Suprapubic skin (tissue), 3 donors: Measurements from ENCODE around the gene CKAP4.

ENCODE experiments used
- CTCF ChIP-seq, 2 donors: fragments of 200-600 bp in 1 of 2; fragments of 450-650 bp in 1 of 2; sonication (generic) in 1 of 2; IDR thresholded peaks; one replicate each; pipeline ENCODE4 v1.5.1; 2016 to 2019; ENCODE audit warnings: antibody characterized with exemption in 2 of 2, mild to moderate bottlenecking in 1 of 2, moderate library complexity in 1 of 2
- POLR2A ChIP-seq, 2 donors: fragments of 450-650 bp; IDR thresholded peaks; one replicate each; pipeline ENCODE4 v1.6.1; 2017; ENCODE audit warnings: antibody characterized with exemption in 2 of 2, mild to moderate bottlenecking in 2 of 2, moderate library complexity in 2 of 2

DNA sequence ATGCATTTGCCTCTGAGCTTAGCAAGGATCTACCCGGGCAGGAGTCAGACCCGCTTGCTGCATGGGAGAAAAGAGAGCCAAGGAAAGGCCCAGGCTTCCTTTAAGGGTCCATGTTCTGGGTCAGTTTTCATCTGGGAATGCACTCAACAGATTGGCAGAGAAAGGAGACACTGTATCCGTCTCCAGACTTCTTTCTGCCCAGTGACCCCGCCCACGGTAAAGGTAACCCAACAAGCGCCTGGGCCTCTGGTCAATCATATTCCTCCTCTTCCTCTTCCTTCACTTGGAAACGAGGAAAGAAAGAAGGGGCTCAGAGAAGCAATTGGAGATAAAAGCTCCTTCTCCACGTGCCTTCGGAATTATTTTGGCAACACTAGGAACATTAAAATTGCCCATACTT lies 27.6 kb upstream of the CKAP4 start:
- TF ChIP-seq CTCF (IDR thresholded peaks at IDR 0.05) = no peak
- no peak for TF ChIP-seq POLR2A (IDR thresholded peaks at IDR 0.05)
